ENCODE data around the gene THUMPD2.
"Not testable (repeated sequence)": the region's sequence is repeated elsewhere in the genome, so short reads cannot be mapped to it uniquely, and the experiment has no call there.

THUMPD2 gene

GRCh38 chr2:39755466-39755865 is 23.6 kb downstream of the THUMPD2 start:
- no peak for DNase-seq (ENCODE audit: low spot score)

- peak; percentile 15 for DNase-seq (ENCODE audit: low spot score)
Observed at GRCh38 chr2:39743269-39743776, 35.7 kb downstream of the THUMPD2 start.

DNA sequence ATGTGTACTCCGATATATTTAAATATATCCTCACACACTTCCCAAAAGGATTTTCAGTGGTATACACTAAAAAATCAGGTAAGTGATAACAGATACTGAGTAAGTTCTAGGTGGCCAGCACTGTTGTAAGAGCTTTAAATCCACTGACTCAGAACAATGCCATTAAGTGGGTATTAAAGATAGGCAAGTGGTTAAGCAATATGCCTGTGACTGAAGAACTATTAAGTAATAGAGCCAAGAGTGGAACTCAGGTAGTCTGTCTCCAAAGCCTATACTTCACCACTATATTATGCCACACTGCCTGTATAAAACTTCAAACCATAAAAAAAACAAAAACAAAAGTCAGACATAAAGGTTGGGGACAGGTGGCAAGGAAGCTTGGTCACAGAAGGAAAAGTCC is 37.2 kb downstream of the THUMPD2 start:
- DNase-seq (ENCODE audit: low spot score): no peak

DNA sequence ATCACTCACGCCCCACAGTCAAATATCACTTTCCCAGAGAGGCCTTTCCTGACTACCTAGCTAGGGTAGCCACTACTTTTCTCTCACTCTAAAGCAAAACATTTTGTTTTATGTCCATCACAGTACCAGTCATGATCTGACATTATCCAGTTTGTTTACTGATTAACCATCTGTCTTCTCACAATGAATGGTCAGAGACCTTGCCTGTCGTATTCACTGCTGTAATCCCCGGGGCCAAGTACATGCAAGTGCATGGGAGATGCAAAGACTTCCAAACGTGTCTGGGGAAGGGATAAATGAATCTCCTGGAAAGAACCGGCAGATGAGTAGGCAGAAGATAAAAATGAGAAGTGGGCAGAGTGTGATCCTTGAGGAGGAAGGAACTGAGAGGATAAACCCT is 39.7 kb downstream of the THUMPD2 start:
- no peak for DNase-seq (ENCODE audit: low spot score)

- DNase-seq (ENCODE audit: low spot score): no peak
Observed at GRCh38 chr2:39738936-39739335, 40.1 kb downstream of the THUMPD2 start.

DNA sequence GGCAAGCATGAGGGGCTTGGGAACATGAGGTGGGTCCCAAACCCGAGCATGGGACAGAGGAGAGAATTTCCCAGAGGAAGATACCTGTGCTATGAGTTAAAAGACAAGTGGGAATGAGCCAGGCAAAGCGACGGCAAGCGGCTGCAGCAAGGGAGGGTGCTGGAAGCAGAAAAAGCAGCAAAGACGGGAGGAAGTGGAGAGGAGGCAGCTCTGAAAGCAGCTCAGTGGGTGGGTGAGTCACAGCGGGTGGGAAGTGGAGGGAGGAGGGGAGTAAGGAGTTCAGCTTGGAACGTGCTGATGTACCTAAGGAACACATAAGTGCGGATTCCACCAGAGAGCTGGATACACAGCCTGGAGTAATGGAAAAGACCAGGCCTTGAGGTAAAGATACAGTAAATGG is 41.4 kb downstream of the THUMPD2 start:
- DNase-seq (ENCODE audit: low spot score): no peak

- no peak for DNase-seq (ENCODE audit: low spot score)
Observed at GRCh38 chr2:39736640-39737039, 42.4 kb downstream of the THUMPD2 start.

DNA sequence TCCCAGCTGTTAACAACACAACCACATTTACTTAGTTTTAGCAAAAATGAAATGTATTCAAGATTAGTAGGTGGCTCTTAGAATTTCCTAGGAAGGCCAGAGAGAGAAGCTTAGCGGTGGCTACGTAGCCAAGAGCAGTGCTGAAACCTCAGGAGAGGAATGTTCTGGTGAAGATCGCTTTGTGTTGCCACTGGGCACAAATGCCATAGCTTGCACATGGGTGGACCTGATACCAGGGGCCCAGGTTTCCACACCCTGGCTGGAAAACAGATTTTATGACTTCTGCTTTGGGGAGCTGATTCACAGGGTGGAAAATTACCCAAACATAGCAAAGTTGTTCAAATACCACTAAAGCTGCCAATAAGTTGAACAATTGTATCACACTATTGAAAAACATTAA is 43.4 kb downstream of the THUMPD2 start:
- DNase-seq (ENCODE audit: low spot score): no peak

DNA sequence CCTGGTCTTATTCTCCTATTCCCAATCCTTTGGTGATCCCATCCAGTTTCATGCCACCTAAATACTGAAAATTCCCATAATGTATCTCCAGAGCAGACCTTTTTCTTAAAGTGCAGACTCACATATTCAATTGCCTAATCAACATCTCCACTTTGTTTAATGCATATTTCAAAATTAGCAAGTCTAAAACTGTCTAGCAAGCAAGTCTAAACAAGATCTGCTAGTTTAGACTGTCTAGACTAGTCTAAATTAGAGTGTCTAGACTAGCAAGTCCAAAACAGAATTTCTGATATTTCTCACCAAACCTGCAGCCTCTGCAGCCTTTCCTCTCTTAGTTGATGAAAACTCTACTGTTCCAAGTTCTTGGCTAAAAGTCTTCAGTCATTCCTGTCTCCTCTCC is 44.6 kb downstream of the THUMPD2 start:
- no peak for DNase-seq (ENCODE audit: low spot score)

DNA sequence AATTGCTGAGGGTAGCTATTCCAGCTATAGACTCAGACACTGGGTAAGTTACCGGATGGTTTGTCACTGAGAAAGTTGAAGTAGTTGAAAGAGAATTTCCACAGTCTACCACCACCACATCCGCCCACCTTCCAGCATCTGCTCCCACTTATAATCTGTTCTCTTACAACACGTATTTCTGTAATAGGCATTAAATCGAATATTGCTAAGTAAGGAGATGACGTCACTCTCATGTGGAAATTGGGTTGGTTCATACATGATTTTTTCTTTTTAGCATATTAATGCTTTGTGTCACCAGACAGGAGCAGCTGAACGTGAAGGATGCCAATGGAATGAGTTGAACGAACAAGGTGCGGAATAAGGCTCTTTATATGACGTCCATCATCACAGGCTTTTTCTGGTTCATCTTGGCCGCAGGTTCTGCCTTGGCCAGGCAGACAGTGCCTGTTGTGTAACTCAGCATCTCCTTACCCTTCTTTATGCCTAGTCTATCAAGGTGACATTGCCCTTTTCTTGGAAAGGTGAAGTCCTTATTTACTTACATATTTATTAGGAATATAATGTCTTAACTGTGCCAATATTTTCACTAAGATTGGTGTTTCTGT is 45.9 kb downstream of the THUMPD2 start:
- no peak for DNase-seq (ENCODE audit: low spot score)

GRCh38 chr2:39732482-39732881 is 46.6 kb downstream of the THUMPD2 start:
- DNase-seq (ENCODE audit: low spot score): no peak

DNA sequence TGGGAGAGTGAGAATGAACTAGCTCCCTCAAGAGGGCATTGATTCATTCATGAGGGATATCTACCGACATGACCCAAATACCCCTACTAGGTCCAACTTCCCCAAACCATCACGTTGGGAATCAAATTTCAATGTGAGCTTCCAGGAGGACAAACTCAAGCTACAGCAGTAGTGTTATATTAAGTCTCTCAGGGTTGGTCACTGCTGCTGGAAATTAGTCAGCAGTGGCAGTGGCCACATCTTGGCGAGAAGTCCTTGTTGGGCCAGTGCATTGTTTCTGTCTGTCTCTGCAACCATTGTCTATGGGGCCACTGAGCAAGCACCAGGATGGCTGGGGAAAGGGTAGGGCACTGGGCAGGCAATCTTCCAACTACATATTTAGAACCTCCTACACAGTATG is 47.5 kb downstream of the THUMPD2 start:
- DNase-seq (ENCODE audit: low spot score): no peak

DNA sequence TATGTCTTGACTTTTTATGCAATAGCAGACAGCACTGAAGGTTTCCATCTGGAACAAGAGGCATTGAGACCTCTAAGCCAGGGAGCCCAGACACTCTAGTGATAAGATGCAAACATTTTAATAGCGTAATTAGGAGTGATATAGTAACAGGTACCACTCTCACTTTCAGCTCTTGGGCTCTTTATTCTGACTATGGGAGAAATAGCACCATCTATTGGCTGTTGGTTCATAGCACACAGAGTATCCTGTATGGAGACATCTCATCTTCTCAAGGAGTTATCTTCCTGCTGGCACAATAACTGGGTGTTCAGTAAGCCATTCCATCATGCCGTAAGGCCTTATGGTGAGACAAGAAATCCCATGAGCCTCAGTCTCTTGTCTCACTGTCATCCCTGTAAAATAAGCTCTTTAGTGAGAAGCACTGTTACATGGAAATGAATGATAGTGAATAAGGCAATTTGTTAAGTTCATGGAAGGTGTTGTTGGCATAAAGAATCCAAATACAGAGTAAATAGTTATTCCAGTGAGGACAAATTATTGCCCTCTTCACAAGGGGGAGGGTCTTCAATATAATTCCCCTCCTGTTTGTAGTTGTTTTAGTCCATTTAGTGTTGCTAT is 48.3 kb downstream of the THUMPD2 start:
- peak; percentile 67 for DNase-seq (ENCODE audit: low spot score)

DNA sequence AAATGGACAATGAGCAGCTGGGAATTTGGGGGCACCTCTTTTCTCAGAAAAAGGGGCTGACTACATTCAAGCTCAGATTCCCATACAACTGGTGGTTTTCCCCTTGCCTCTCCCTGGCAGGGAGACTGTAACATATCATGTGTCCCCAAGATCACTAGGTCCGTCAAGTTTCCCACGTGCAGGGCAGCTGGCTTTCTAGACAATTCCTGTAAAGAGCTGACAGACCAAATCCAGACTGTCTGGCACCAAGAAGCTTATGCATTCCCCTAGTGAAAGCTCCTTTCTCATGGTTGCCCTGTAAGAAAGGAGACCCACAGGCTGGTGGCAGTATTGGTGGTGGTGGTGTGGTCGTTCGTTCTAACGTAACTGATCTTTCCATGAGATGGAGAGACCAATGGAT is 48.8 kb downstream of the THUMPD2 start:
- no peak for DNase-seq (ENCODE audit: low spot score)

- no peak for DNase-seq (ENCODE audit: low spot score)
Observed at GRCh38 chr2:39728941-39729351, 50.1 kb downstream of the THUMPD2 start.

GRCh38 chr2:39728085-39728484 is 51.0 kb downstream of the THUMPD2 start:
- DNase-seq (ENCODE audit: low spot score): not testable (repeated sequence)

DNA sequence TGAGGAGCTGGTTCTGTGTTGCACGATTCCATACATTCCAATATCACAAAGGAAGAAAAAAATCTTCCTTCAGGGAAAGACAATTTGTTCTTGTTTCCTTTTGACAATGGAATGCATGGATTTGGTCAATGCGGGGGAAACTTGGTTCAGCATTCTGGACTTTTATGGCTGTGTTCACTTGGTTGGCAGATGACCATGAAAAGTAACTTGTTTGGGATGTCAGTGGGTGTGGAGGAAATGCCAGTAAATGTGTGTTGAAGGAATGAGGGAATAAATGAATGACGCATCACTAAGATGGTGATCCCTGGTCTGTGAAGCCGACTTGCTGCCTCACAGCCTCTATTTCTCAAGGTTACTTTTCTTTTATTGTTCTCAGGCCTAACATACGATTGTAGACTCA is 53.7 kb downstream of the THUMPD2 start:
- DNase-seq (ENCODE audit: low spot score): no peak

- no peak for DNase-seq (ENCODE audit: low spot score)
Observed at GRCh38 chr2:39724828-39725144, 54.3 kb downstream of the THUMPD2 start.

GRCh38 chr2:39723946-39724827 is 54.9 kb downstream of the THUMPD2 start:
- DNase-seq (ENCODE audit: low spot score): no peak

DNA sequence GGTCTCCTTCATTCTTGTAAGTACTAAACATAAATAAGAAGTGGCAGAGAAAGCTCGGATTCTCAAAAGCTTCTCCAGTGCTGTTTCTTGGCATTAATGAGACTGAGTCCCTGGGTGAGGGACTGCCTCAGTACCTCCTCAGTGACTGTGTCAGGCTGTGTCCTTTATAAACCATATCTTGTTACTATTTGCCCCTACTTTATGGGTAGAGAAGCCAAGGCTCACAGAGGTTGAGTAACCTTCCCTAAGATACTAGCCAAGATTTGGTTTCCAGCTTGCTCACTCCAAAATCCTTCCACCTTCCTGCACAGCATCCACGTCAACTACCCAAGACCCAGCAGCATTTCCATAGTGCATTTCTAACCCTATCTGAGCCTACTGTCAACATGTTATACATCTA is 55.6 kb downstream of the THUMPD2 start:
- no peak for DNase-seq (ENCODE audit: low spot score)

GRCh38 chr2:39720970-39721369 is 58.1 kb downstream of the THUMPD2 start:
- no peak for DNase-seq (ENCODE audit: low spot score)

GRCh38 chr2:39719317-39719716 is 59.7 kb downstream of the THUMPD2 start:
- peak; percentile 69 for DNase-seq (ENCODE audit: low spot score)

GRCh38 chr2:39718483-39718882 is 60.6 kb downstream of the THUMPD2 start:
- DNase-seq (ENCODE audit: low spot score): no peak

Measured in pons (tissue), 1 donor.